Left renal pelvis (tissue), 4 donors: ENCODE results near the gene ZMIZ1. TPM values are rescaled to one million over a fixed set of nuclear protein-coding genes. Genes with fewer than 3 reads are reported as not detected.

Experiments
- DNase-seq, 4 donors: peaks; one replicate each; pipeline ENCODE4 v3.0.0-alpha.2; 2013; ENCODE audit warnings: low read depth in 4 of 4, low spot score in 3 of 4
- polyA plus RNA-seq, 4 donors: library from polyadenylated mRNA; unstranded; fragments of 120-200 nt; gene quantifications; one replicate each; pipeline ENCODE4 v1.2.1, GENCODE V29; 2013; ENCODE audit not compliant: insufficient read length in 4 of 4

ZMIZ1 gene
- polyA plus RNA-seq, 4 donors: 72.7 to 108 (median 72.8) TPM

DNA sequence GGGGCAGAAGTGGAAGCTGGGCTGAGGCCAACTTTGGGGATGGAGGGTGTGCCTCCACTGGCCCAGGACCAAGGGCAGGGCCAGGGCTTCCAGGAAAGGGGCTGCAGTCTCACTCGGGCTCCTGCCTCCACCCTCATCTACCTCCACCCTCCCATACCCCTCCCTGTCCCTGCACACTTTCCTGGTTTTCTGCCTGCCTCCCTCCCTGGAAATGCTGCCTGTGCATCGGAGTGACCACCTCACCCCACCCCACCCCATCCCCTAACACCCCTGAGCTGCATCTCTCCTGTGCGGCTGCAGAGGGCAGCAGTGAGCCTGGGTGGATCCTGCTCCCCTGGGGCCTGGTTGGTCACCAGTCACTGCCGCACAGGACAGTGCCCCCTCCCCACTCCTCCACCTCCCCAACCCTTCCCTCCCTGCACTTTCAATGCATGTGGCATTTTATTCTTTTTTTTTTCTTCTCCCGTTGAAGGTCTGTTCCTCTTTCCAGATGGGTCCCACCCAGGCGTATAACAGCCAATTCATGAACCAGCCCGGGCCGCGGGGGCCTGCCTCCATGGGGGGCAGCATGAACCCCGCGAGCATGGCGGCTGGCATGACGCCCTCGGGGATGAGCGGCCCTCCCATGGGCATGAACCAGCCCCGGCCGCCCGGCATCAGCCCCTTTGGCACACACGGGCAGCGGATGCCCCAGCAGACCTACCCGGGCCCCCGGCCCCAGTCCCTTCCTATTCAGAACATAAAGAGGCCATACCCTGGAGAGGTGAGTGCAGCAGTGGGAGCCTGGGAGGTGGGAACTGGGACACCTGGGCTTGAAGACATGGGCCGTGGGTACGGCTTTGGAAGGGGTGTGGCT, 224.4 kb downstream of the ZMIZ1 start:
- DNase-seq: no peak

- no peak for DNase-seq
Observed at GRCh38 chr10:79293841-79294581, 225.2 kb downstream of the ZMIZ1 start.

DNA sequence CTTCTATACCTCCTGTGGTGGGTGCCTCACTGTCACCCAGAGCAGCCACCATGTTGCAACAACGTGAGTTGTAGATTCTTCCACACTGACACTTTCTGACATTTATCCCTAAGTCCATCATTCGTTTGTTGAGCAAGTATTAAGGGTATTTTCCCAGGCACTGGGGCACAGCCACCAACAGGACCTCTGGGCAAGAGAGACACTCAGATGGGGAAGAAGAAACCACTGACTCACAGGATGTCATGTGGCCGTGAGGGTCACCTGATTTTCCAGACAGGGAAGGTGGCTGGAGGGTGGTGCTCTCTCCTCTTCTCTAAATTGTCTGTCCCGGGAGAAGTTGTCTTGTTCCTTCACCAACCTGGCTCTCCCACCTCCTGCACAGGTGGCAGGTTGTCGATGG, 226.8 kb downstream of the ZMIZ1 start:
- no peak for DNase-seq

DNA sequence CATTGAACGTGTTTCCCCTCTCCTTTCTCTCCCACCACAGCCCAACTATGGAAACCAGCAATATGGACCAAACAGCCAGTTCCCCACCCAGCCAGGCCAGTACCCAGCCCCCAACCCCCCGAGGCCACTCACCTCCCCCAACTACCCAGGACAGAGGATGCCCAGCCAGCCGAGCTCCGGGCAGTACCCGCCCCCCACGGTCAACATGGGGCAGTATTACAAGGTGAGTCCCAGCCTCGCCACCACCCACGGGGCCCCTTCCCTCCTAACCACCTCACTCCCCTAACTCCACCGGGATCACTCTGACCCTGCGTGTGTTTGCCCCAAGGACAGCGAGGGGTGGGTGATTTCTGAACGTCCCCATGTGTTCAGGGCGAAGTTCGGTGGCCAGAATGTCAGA, 227.7 kb downstream of the ZMIZ1 start:
- DNase-seq: no peak

DNA sequence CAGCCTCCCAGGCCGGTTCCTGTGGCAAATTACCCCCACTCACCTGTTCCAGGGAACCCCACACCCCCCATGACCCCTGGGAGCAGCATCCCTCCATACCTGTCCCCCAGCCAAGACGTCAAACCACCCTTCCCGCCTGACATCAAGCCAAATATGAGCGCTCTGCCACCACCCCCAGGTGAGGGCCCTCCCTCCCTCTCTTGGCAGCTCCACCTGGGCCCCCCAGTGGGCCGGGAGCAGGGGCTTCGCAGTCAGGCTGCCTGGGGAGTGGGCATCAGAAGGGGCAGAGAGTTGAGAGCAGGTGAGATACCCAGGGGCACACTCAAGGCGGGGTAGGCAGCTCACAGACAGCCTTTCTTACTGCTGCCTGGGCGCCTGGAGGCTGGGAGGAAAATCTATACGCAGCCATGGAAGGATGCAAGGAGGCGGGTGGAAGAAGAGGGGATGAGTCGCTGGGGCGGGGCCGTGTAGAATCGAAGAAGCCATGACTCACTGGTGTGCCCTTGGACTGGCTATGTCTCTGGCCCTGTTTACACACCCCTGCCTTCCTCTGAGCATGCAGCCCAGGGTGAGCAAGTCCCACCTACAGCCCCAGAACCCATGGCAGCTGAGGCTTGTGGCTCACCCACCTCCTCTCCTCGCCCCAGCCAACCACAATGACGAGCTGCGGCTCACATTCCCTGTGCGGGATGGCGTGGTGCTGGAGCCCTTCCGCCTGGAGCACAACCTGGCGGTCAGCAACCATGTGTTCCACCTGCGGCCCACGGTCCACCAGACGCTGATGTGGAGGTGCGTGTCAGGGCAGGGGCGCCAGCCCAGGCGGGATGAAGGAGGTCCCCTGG, 229.9 kb downstream of the ZMIZ1 start:
- DNase-seq: no peak

- no peak for DNase-seq
Observed at GRCh38 chr10:79299397-79300241, 230.9 kb downstream of the ZMIZ1 start.

DNA sequence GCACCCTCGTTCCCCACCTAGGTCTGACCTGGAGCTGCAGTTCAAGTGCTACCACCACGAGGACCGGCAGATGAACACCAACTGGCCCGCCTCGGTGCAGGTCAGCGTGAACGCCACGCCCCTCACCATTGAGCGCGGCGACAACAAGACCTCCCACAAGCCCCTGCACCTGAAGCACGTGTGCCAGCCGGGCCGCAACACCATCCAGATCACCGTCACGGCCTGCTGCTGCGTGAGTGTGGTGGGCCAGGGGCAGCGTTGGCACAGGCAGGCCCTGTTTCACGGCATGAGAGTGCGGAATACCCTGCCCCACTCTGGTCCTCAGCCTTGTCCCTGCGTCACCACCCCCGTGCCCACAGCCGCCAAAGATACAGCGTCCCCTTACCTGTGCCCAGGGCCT, 231.9 kb downstream of the ZMIZ1 start:
- DNase-seq: no peak

- DNase-seq: no peak
Observed at GRCh38 chr10:79301754-79302530, 233.2 kb downstream of the ZMIZ1 start.

DNA sequence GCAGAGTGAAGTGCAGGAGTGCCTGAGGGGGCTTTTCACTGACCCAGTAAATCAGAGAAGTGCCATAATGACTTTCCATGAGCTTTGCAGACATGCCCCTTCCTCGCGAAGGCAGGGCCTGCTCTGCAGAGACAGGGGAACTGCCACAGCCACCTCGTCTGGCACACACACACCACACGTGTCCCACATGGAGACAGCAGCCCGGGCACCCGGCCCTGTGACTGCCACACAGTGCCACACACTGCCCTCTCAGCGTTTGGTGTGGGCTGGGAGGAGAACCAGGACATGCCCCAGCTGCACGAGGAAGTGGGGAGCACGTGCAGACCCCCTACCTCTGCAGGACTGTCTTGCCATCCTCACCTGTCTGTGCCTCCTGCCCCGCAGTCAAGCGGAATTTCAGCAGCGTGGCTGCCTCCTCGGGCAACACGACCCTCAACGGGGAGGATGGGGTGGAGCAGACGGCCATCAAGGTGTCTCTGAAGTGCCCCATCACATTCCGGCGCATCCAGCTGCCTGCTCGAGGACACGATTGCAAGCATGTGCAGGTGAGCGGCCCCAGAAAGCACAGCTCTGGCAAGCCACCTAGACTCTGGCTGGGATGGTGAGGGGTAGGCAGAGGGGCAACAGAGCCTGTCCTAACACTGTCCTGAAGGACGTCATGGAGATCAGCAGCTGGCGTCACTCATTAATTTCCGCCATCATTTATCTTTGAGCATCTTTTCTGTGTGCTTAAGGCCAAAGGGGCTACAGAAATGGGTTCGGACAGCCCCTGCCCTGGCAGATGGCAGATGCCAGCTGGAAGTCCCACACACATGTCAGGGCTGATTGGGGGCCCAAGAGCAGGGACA, 235.1 kb downstream of the ZMIZ1 start:
- DNase-seq: no peak

DNA sequence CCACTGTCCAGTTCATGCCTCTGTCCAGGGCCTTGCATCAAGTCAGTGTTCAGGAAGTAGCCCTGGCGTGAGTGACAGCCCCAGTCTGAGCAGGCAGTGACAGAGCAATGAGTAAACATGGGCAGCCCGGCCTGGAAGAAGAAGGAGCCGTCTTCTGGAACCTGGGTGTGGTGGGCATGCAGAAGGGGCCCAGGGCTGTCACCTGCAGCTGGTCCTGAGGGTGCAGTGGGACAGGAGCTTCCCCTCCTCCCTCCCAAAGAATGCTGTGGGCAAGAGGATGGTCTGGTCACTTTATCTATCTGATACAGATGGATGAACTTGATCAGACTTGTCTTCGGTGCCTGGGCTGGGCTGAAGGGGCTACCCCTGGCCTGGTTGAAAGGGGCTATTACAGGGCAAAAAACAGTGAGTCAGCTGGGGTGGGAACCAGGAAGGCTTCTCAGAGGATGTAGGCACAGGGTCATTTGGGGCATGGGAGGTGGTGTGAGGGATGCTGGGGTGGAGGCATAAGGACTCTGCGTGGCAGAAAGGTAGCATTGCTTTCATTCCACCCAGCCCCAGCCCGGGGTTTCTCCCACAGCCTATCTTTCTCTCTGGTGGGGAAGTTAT, 235.8 kb downstream of the ZMIZ1 start:
- DNase-seq: no peak

- no peak for DNase-seq
Observed at GRCh38 chr10:79305515-79305914, 236.7 kb downstream of the ZMIZ1 start.

DNA sequence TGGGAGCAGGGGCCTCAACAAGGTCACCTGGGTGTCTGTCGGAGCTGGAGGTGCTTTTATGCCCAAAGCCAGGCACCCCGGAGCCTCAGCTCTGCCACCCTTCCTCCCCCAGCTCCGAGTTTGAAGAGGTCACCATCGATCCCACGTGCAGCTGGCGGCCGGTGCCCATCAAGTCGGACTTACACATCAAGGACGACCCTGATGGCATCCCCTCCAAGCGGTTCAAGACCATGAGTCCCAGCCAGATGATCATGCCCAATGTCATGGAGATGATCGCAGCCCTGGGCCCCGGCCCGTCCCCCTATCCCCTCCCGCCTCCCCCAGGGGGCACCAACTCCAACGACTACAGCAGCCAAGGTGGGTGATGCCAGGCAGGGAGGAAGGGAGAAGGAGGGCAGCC, 237.2 kb downstream of the ZMIZ1 start:
- no peak for DNase-seq

- no peak for DNase-seq
Observed at GRCh38 chr10:79306644-79307220, 238.0 kb downstream of the ZMIZ1 start.

GRCh38 chr10:79308016-79308415, 239.2 kb downstream of the ZMIZ1 start:
- no peak for DNase-seq

- DNase-seq: no peak
Observed at GRCh38 chr10:79308969-79309665, 240.4 kb downstream of the ZMIZ1 start.

- DNase-seq: no peak
Observed at GRCh38 chr10:79310200-79310865, 241.6 kb downstream of the ZMIZ1 start.
